H1 (cell line): ENCODE data around the gene OSM. TPM values are rescaled to one million over a fixed set of nuclear protein-coding genes. Genes with fewer than 3 reads are reported as not detected.

Source experiments
- CTCF ChIA-PET: fragments of 300-600 bp; sonication (Branson Sonifier 250); formaldehyde crosslinking; loops from one replicate; lab custom pipeline; 2021; ENCODE audit not compliant: partially characterized antibody; lab: Charles Lee
- POLR2A ChIA-PET: fragments of 300-600 bp; sonication (Branson Sonifier 250); formaldehyde crosslinking; loops from one replicate; lab custom pipeline; 2021; ENCODE audit warnings: inconsistent platforms; ENCODE audit not compliant: partially characterized antibody; lab: Charles Lee
- DNase-seq, 2 experiments: peaks; one replicate each; pipeline versions ENCODE4 v3.0.0 to v3.0.0-alpha.2; 2010 to 2022; ENCODE audit warnings: low spot score in 2 of 2, low read depth in 1 of 2, mixed read lengths in 1 of 2
- FAIRE-seq: peaks from 2 replicates; lab custom pipeline; 2011; peaks lifted over from hg19 to GRCh38; lab: Jason Lieb, UNC
- H2AFZ ChIP-seq: 2 replicates; pipeline ENCODE4 v1.8.1; 2012; ENCODE audit warnings: low read length, inconsistent platforms
- H2AK5ac ChIP-seq: 2 replicates; pipeline ENCODE4 v1.6.1; 2013; ENCODE audit warnings: low read depth, low read length
- H2BK120ac ChIP-seq: replicated peaks from 2 replicates; pipeline ENCODE3; 2013; ENCODE audit warnings: low read depth, low read length, inconsistent platforms
- H2BK12ac ChIP-seq: 2 replicates; pipeline ENCODE4 v1.6.1; 2013; ENCODE audit warnings: low read depth, low read length
- H2BK15ac ChIP-seq: 2 replicates; pipeline ENCODE4 v1.6.1; 2013; ENCODE audit warnings: low read length
- H2BK20ac ChIP-seq: 2 replicates; pipeline ENCODE4 v1.6.1; 2013; ENCODE audit warnings: low read length
- H2BK5ac ChIP-seq: 2 replicates; pipeline ENCODE4 v1.6.1; 2013; ENCODE audit warnings: low read depth, low read length
- H3K14ac ChIP-seq: 2 replicates; pipeline ENCODE4 v1.6.1; 2013; ENCODE audit warnings: inconsistent platforms; ENCODE audit not compliant: insufficient read length
- H3K18ac ChIP-seq: 2 replicates; pipeline ENCODE4 v1.6.1; 2013; ENCODE audit warnings: low read length; ENCODE audit errors: extremely low read depth
- H3K23ac ChIP-seq: 2 replicates; pipeline ENCODE4 v1.6.1; 2013; ENCODE audit warnings: inconsistent platforms; ENCODE audit not compliant: insufficient read length
- H3K23me2 ChIP-seq: 2 replicates; pipeline ENCODE4 v1.6.1; 2013; ENCODE audit warnings: low read depth, low read length
- H3K27ac ChIP-seq: 2 replicates; pipeline ENCODE4 v1.6.1; 2011; ENCODE audit warnings: low read depth, low read length, inconsistent platforms
- H3K27me3 ChIP-seq, 4 experiments: replicated peaks in 1 of 4; 1 replicate in 1 of 4; 2 replicates in 3 of 4; pipeline versions ENCODE4 v1.6.1 to v1.8.1; 2011 to 2013; ENCODE audit warnings: low read length in 3 of 4, mild to moderate bottlenecking in 3 of 4, inconsistent platforms in 2 of 4, mixed read lengths in 2 of 4, moderate library complexity in 1 of 4; ENCODE audit not compliant: control insufficient read depth in 3 of 4, insufficient read depth in 3 of 4; ENCODE audit errors: extremely low read depth in 1 of 4
- H3K36me3 ChIP-seq, 4 experiments: 2 replicates each; pipeline versions ENCODE4 v1.6.1 to v1.8.1; 2011 to 2013; ENCODE audit warnings: mild to moderate bottlenecking in 4 of 4, low read length in 3 of 4, moderate library complexity in 2 of 4, control low read depth in 1 of 4, inconsistent platforms in 1 of 4; ENCODE audit not compliant: insufficient read depth in 4 of 4, control insufficient read depth in 2 of 4
- H3K4ac ChIP-seq: replicated peaks from 2 replicates; pipeline ENCODE3; 2013; ENCODE audit warnings: low read length, low read depth, mixed read lengths, inconsistent platforms; ENCODE audit not compliant: insufficient read length
- H3K4me1 ChIP-seq, 4 experiments: replicated peaks in 1 of 4; 1 replicate in 1 of 4; 2 replicates in 3 of 4; pipeline versions ENCODE4 v1.6.1 to v1.8.1; 2011 to 2013; ENCODE audit warnings: low read length in 3 of 4, inconsistent platforms in 2 of 4, mixed read lengths in 1 of 4; ENCODE audit not compliant: insufficient read depth in 4 of 4, control insufficient read depth in 3 of 4
- H3K4me2 ChIP-seq, 2 experiments: 2 replicates each; pipeline versions ENCODE4 v1.6.1 to v1.8.1; 2011 to 2013; ENCODE audit warnings: low read depth in 2 of 2, low read length in 2 of 2, control low read depth in 1 of 2, inconsistent platforms in 1 of 2, mild to moderate bottlenecking in 1 of 2; ENCODE audit not compliant: insufficient read depth in 1 of 2
- H3K4me3 ChIP-seq, 4 experiments: fragments of 200-600, 300-600 bp in 1 of 4; sonication (generic), shearing (Covaris generic), sonication (Bioruptor Twin) in 1 of 4; 2 replicates each; pipeline versions ENCODE4 v1.5.1 to v1.8.1; 2011 to 2016; ENCODE audit warnings: low read length in 4 of 4, low read depth in 3 of 4, control low read depth in 2 of 4, inconsistent platforms in 2 of 4, mild to moderate bottlenecking in 2 of 4, mixed read lengths in 1 of 4, moderate library complexity in 1 of 4; ENCODE audit not compliant: insufficient read depth in 2 of 4; ENCODE audit errors: extremely low read depth in 1 of 4
- H3K56ac ChIP-seq: replicated peaks from 2 replicates; pipeline ENCODE3; 2013; ENCODE audit warnings: low read depth, mild to moderate bottlenecking, mixed read lengths, low read length, inconsistent platforms; ENCODE audit not compliant: insufficient read length
- H3K79me1 ChIP-seq: 2 replicates; pipeline ENCODE4 v1.6.1; 2013; ENCODE audit warnings: low read depth, low read length, control low read depth
- H3K79me2 ChIP-seq, 2 experiments: 2 replicates each; pipeline versions ENCODE4 v1.6.1 to v1.8.1; 2012 to 2013; ENCODE audit warnings: low read length in 2 of 2, mild to moderate bottlenecking in 2 of 2, inconsistent platforms in 1 of 2; ENCODE audit not compliant: insufficient read depth in 2 of 2, control insufficient read depth in 1 of 2
- H3K9ac ChIP-seq, 4 experiments: replicated peaks in 1 of 4; 1 replicate in 1 of 4; 2 replicates in 3 of 4; pipeline versions ENCODE4 v1.6.1 to v1.8.1; 2011 to 2013; ENCODE audit warnings: low read depth in 3 of 4, low read length in 3 of 4, control low read depth in 2 of 4, mild to moderate bottlenecking in 2 of 4, moderate library complexity in 2 of 4, inconsistent platforms in 1 of 4; ENCODE audit errors: extremely low read depth in 1 of 4
- H3K9me3 ChIP-seq, 2 experiments: 2 replicates each; pipeline versions ENCODE4 v1.6.1 to v1.8.1; 2012 to 2013; ENCODE audit warnings: mild to moderate bottlenecking in 2 of 2, moderate library complexity in 2 of 2, control low read depth in 1 of 2, inconsistent platforms in 1 of 2, low read depth in 1 of 2, low read length in 1 of 2, mixed read lengths in 1 of 2; ENCODE audit not compliant: insufficient read depth in 2 of 2
- H4K20me1 ChIP-seq, 2 experiments: replicated peaks in 1 of 2; 2 replicates each; pipeline versions ENCODE3 to v1.8.1; 2011 to 2013; ENCODE audit warnings: inconsistent platforms in 2 of 2, low read length in 2 of 2, mild to moderate bottlenecking in 1 of 2; ENCODE audit not compliant: insufficient read depth in 2 of 2, control insufficient read depth in 1 of 2
- H4K5ac ChIP-seq: 2 replicates; pipeline ENCODE4 v1.6.1; 2013; ENCODE audit warnings: low read length, low read depth, mixed read lengths, inconsistent platforms; ENCODE audit not compliant: insufficient read length
- H4K8ac ChIP-seq: 2 replicates; pipeline ENCODE4 v1.8.0; 2013; ENCODE audit warnings: mild to moderate bottlenecking, moderate library complexity, low read length, inconsistent platforms; ENCODE audit not compliant: insufficient read depth; ENCODE audit errors: extremely low read depth
- H4K91ac ChIP-seq: replicated peaks from 2 replicates; pipeline ENCODE3; 2013; ENCODE audit warnings: low read length, mixed read lengths, inconsistent platforms; ENCODE audit not compliant: insufficient read length
- CBX5 ChIP-seq: fragments of 300-800, 300-1000 bp; sonication (generic); IDR thresholded peaks from 2 replicates; pipeline ENCODE4 v1.7.1; 2016; ENCODE audit warnings: antibody characterized with exemption, low read length, low read depth
- WGBS, 2 experiments: shearing (Covaris generic) in 1 of 2; methylation state at CpG; one replicate each; pipeline versions ENCODE4 v1.1.6 to v1.1.7; 2013 to 2015; ENCODE audit warnings: low lambda C conversion rate in 2 of 2, mixed read lengths in 2 of 2, inconsistent platforms in 1 of 2, low coverage in 1 of 2, missing lambda C conversion rate in 1 of 2; ENCODE audit not compliant: insufficient replicate concordance in 2 of 2, insufficient coverage in 1 of 2, insufficient read length in 1 of 2; ENCODE audit errors: extremely low coverage in 1 of 2, missing lambda C conversion rate in 1 of 2; 5-methylcytosine and 5-hydroxymethylcytosine counted together
- polyA plus RNA-seq, 7 experiments: library from polyadenylated mRNA; depleted of rRNA in 3 of 7; stranded (reverse) in 5 of 7; unstranded in 2 of 7; fragments of >200 nt in 5 of 7; fragments of 200-250 nt in 2 of 7; gene quantifications; 1 replicate in 5 of 7; 2 replicates in 1 of 7; 4 replicates in 1 of 7; pipeline versions ENCODE4 v1.2.1 to v1.2.3, GENCODE V29; 2011 to 2013; ENCODE audit warnings: missing spikeins in 2 of 7, mixed read lengths in 2 of 7
- total RNA-seq: library from RNA; stranded (reverse); fragmentation: NEBNext Ultra II Directional; extraction: Animal tissue kit (Norgen Biotek cat#: 25700); gene quantifications from 2 replicates; pipeline ENCODE4 v1.2.1, GENCODE V29; 2021

Gene OSM
- total and polyA plus RNA-seq, 2 of the 8 experiments (the other 6 are each of a cell fraction or from before 2014, with no cell fraction given) = not detected

DNA sequence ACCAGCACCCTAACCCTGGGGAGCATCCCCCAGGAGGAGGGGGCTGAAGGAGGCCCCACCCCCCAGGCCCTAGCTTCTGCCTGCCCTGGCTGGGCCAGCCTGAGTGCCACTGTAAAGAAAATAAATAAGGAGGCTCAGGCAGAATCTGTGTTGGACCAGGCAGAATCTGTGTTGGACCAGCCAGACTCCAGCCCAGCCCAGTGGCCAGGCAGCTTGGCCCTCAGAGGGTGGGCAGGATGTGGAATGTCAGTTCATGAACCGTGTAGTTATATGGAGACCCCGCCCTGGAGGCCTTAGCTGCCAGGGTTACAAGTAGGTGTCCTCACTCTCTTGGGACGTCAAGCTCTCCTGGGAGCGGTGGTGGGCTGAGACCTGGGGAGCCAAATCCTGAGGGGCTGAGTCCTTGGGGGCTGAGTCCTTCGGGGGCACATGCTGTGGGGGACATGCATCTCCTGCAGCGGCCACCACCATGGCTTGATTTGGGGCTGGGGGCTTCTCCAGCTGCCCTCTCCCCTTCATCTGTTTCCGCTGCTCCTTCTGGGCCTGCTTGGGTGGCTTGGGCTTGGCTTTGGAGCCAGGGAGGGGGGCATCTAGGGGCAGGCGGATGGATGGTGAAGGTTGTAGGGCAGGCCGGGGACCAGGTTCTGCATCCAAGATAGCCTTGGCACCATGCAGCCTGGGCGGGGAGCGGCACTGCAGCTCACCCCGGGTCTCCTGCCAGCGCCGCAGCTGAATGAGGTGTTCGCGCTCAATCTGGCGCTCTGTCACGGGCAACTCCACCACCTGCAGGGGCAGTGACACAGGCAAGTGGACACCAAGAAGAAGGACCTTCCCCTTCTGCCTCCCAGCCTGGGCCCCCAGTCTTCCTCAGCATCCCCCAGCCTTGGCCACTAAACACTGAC is 25.7 kb upstream of the OSM start:
- CTCF ChIA-PET = interaction anchor here (0.8 to 9.1 kb wide), 3 partner anchors 9 to 31 kb away, joined by 3 to 203 read pairs (median 48); partner anchors contain the start of gene TBC1D10A
- WGBS, 2 experiments = 81% methylated on average over 14 of the region's 18 CpGs; no CpG with 5 or more reads in 1 of the 2 experiments

More for the DNA sequence above, 25.7 kb upstream of the OSM start:
- H3K27me3 ChIP-seq = no peaks in the 10 kb centered on the region
- no peak overlapping the region for H3K4me3 ChIP-seq
- no peaks in the 10 kb centered on the region for H3K79me1 ChIP-seq
- no peak overlapping the region for H2BK15ac ChIP-seq
- H3K9me3 ChIP-seq = no peaks in the 10 kb centered on the region
- no peak overlapping the region for H2BK12ac ChIP-seq
- H4K20me1 ChIP-seq = peaks cover 0 to 2% of the 10 kb centered on the region in 2 experiments
- no peaks in the 10 kb centered on the region for H3K36me3 ChIP-seq
- FAIRE-seq (no peak), DNase-seq (no peak)
- H2BK5ac ChIP-seq = no peak overlapping the region
- peaks cover 0 to 19% (median 14%) of the 10 kb centered on the region in 4 experiments; a peak in 6 of 7 replicates for H3K4me1 ChIP-seq
- no peak overlapping the region for H2AFZ ChIP-seq
- no peaks in the 10 kb centered on the region for H3K79me2 ChIP-seq
- no peak overlapping the region for H4K5ac ChIP-seq
- H2BK20ac ChIP-seq = no peak overlapping the region
- H3K27ac ChIP-seq = no peak overlapping the region
- no peak overlapping the region for H2AK5ac ChIP-seq
- no peak overlapping the region for H3K9ac ChIP-seq
- no peak overlapping the region for H3K56ac ChIP-seq
- H3K4me2 ChIP-seq = no peak overlapping the region
- no peak overlapping the region for H4K91ac ChIP-seq
- no peak overlapping the region for H3K23ac ChIP-seq
- no peak overlapping the region for H4K8ac ChIP-seq
- POLR2A ChIA-PET = interaction anchor here (0.9 to 1.3 kb wide), 4 partner anchors 9 to 132 kb away, joined by 3 read pairs; partner anchors contain the start of genes CCDC157 and SF3A1
- no peak overlapping the region for H3K14ac ChIP-seq
- no peak overlapping the region for H3K18ac ChIP-seq
- H2BK120ac ChIP-seq = no peak overlapping the region
- TF ChIP-seq CBX5 = no peak
- TF ChIP-seq, all 59 proteins: peak for 0
- Histone ChIP-seq H3K4ac (no peak overlapping the region), H3K23me2 (peaks cover 12% of the 10 kb centered on the region; the same call in 1 of the 2 replicates)
